LNCaP clone FGC (cell line): ENCODE results near the gene NDEL1.
A peak's percentile ranks its signal among the peaks of the same experiment; 100 is the strongest.

Experiments used
- DNase-seq: peaks from one replicate; pipeline ENCODE4 v3.0.0-alpha.2; 2011; ENCODE audit warnings: low read depth
- H3K4me3 ChIP-seq: 2 replicates; pipeline ENCODE4 v1.5.1; 2011; ENCODE audit warnings: mild to moderate bottlenecking, low read depth, low read length, control low read depth
- TF ChIP-seq, protein P1 (sequence below): IDR thresholded peaks from 2 replicates; pipeline ENCODE4 v1.5.1; 2012; ENCODE audit warnings: mild to moderate bottlenecking; ENCODE audit not compliant: control insufficient read depth, insufficient read depth; ENCODE audit errors: extremely low read depth

NDEL1 gene

DNA sequence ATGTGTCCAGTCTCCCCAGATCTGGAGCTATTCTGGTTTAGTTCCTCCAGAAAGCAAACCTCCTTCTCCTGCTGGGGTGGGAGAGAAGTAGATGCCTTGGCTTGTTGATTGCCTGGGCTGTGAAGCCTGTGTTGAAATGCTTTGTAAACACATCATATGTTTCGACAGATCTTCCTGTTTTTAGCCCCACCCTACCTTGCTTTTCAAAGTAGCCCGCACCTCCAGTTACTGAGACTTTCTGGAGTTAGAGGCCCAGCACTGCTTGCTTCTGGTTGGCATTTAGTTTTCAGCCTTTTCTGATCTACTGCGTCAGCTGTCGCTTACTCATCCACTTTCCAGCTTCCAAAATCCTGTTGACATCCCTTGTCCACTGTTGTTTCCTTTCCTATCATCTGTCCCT lies 17.9 kb upstream of the NDEL1 start:
- H3K4me3 ChIP-seq, result no peak overlapping the region
- DNase-seq, result no peak
- TF ChIP-seq, protein P1, sequence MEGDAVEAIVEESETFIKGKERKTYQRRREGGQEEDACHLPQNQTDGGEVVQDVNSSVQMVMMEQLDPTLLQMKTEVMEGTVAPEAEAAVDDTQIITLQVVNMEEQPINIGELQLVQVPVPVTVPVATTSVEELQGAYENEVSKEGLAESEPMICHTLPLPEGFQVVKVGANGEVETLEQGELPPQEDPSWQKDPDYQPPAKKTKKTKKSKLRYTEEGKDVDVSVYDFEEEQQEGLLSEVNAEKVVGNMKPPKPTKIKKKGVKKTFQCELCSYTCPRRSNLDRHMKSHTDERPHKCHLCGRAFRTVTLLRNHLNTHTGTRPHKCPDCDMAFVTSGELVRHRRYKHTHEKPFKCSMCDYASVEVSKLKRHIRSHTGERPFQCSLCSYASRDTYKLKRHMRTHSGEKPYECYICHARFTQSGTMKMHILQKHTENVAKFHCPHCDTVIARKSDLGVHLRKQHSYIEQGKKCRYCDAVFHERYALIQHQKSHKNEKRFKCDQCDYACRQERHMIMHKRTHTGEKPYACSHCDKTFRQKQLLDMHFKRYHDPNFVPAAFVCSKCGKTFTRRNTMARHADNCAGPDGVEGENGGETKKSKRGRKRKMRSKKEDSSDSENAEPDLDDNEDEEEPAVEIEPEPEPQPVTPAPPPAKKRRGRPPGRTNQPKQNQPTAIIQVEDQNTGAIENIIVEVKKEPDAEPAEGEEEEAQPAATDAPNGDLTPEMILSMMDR, result no peak

DNA sequence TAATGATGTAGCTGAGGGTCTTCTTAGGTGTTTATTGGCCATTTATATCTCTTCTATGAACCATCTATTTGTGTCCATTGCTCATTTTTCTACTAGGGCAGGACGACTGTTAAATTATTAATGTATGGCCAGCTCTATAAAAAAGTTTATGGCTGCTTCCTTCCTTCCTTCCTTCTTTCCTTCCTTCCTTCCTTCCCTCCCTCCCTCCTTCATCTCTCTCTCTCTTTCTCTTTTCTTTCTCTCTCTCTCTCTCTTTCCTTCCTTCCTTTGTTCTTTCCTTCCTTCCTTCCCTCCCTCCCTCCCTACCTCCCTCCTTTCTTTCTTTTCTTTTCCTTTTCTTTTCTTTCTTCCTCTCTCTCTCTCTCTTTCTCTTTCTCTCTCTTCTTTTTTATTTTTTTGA lies 17.2 kb upstream of the NDEL1 start:
- H3K4me3 ChIP-seq, result no peak overlapping the region
- no peak for DNase-seq
- TF ChIP-seq, protein P1, result no peak

DNA sequence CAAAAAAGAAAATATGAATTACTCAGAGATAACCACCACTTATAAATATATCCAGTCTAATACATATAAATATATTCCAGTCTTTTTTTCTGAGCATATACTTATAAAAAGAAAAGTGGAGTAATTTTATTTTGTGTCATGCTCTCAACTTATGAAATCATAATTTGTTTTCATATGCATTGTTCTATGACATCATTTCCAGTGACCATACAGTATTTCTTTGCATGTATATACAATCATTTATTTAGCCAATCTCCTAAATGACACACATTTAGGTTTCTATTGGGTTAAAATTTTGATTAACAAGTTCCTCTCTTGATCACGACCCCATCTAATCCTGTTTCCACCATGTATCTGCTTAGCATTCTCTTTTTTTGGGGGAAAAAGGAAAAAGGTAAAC lies 16.4 kb upstream of the NDEL1 start:
- no peak overlapping the region for H3K4me3 ChIP-seq
- TF ChIP-seq, protein P1, result no peak
- DNase-seq, result no peak

DNA sequence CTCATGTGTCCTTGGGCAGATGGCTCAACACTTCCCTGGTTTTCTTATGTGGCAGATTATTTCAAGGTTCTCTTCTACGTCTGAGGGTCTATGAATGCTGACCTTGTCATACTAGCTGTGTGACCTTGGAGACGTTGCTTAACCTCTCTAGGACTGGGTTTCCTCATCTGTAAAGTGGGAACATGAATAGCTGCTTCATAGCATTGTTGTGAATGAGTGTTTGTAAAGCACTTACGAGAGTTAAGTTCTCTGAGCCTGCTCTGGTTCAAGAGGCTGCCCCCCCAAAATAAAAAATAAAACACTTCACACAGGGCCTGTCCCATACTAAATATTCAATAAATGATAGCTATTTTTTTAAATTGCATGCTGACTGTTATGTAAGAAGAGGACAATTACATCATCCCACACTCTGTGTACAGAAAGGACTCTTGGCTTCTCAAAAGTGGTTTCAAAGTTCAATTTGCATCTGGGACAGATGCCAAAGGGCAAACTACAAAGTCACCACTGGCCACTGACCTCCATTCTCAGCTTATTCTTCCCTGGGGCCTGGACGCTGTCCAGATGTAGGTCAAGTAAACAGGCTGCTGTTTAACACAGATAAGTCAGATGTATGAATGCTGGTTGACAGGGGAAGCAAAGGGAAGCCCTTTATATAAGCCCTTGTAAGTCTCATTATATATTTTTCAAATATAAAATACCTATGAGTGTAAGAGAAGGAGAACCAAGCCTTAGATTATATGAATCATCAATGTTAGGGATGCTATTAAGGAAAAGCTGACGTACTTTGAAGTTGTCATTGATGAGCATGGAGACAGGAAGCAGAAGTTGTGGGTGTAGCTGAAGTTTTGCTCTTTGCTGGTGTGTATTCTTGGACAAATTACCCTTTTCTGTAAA lies 15.4 kb upstream of the NDEL1 start:
- H3K4me3 ChIP-seq, result no peak overlapping the region
- DNase-seq, result peak; percentile 78
- TF ChIP-seq, protein P1, result no peak

DNA sequence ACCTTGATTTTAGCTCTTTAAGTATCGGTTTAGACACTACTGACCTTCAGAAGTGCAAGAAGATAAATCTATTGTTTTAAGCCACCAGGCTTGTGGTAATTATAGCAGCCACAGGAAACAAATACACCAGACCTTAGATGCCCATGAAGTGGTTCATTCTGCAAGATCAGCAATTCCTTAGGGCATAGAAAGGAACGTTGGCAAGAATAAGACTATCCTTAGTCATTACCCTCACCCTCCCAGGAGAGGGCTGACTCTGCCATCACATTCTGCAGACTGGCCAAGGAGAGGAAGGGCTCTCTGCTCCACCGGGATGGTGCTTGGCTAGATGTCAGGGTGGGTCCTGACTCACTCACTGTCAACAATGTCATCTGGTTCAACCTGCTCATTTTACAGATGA lies 14.1 kb upstream of the NDEL1 start:
- no peak for DNase-seq
- no peak overlapping the region for H3K4me3 ChIP-seq
- TF ChIP-seq, protein P1, result no peak

DNA sequence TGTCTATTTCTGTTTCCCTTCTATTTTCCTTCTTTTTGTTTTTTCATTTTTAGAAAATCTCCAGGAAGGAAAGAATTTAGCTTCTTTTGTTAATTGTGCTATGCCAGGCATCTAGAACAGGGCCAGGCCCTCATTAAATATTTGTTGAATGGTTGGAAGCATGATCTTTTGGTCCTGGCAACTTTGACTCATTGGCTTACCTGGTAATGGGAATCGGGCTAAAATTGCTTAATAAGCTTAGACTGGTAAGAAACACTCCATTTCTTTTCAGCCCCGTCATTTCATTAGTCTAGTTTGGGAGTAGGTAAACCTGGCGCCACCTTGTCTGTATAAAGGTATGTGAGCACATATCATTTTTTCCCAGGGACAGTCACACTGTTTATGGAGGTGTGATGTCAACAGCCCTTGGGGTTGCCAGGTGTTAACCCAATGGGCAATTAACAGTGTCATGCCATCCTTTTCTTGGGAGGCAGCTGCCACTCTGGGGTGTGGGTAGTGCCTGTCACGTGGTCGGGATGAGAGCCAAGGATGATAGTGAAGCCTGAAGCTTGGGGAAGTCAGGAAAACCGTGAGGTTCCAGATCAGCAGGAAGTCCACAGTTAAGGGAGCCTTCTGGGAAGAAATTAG lies 9.5 kb upstream of the NDEL1 start:
- TF ChIP-seq, protein P1, result no peak
- DNase-seq, result no peak
- H3K4me3 ChIP-seq, result no peak overlapping the region

DNA sequence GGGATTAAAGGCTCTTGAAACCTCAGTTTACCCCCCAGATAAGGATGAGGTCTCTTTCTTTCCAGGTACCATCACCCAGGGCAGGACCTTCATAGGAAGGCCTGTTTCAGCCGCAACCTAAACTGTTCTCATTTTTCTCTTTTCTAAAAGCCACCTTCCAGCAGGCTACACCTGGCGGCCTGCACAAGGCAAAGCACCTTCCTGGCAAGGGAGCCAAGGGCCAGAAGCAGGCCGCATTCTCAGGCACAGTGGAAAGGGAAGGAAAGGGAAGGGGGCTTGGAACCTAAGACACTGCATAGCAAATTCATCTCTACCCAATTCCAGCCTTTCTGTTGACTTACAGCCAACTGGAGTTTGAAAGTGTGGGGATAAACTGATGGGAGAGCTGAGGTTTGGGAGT lies 8.9 kb upstream of the NDEL1 start:
- TF ChIP-seq, protein P1, result no peak
- no peak overlapping the region for H3K4me3 ChIP-seq
- no peak for DNase-seq
